ENCODE data around the gene FEM1A. TPM values are rescaled to one million over a fixed set of nuclear protein-coding genes. Genes with fewer than 3 reads are reported as not detected.
"Not testable (repeated sequence)": the region's sequence is repeated elsewhere in the genome, so short reads cannot be mapped to it uniquely, and the experiment has no call there.

Gene FEM1A
- total RNA-seq, 2 experiments from 2014 or later: 9.2 to 9.3 TPM

GRCh38 chr19:4843647-4843965, 52.1 kb downstream of the FEM1A start:
- CTCF ChIA-PET: interaction anchor here (0.7 to 14.2 kb wide), 6 partner anchors 8 to 206 kb away, joined by 3 to 395 read pairs (median 4); partner anchors contain the start of gene FEM1A

GRCh38 chr19:4844348-4845179, 53.0 kb downstream of the FEM1A start:
- no peak for DNase-seq
- POLR2A ChIA-PET: no interaction called here
- peaks cover 19% of the 10 kb centered on the region for H3K4me1 Mint-ChIP-seq (ENCODE audit: low read depth)
- H3K27me3 Mint-ChIP-seq: no peaks in the 10 kb centered on the region
- CTCF ChIA-PET: interaction anchor here (0.7 to 14.2 kb wide), 5 partner anchors 9 to 205 kb away, joined by 3 to 395 read pairs (median 3); partner anchors contain the start of gene FEM1A
- intact Hi-C loops (cut with micrococcal nuclease): no loop called here
- H3K36me3 Mint-ChIP-seq: peaks cover 16% of the 10 kb centered on the region
- H3K4me3 Mint-ChIP-seq: no peak overlapping the region
- H3K9me3 Mint-ChIP-seq: no peaks in the 10 kb centered on the region
- H3K27ac Mint-ChIP-seq: no peak overlapping the region

More at GRCh38 chr19:4843647-4843965, 52.1 kb downstream of the FEM1A start:
- H3K27ac Mint-ChIP-seq: no peak overlapping the region
- H3K4me1 Mint-ChIP-seq (ENCODE audit: low read depth): peaks cover 19% of the 10 kb centered on the region
- H3K9me3 Mint-ChIP-seq: no peaks in the 10 kb centered on the region
- no peak overlapping the region for H3K4me3 Mint-ChIP-seq
- intact Hi-C loops (cut with micrococcal nuclease): no loop called here
- POLR2A ChIA-PET: interaction anchor here (0.6 kb wide), 1 partner anchor 1392 kb away, joined by 4 read pairs; no protein-coding TSS in a partner anchor
- H3K27me3 Mint-ChIP-seq: no peaks in the 10 kb centered on the region
- no peak for DNase-seq
- peaks cover 22% of the 10 kb centered on the region for H3K36me3 Mint-ChIP-seq

- intact Hi-C loops (cut with micrococcal nuclease); H3K27me3 Mint-ChIP-seq; H3K4me1 Mint-ChIP-seq (ENCODE audit: low read depth); H3K4me3 Mint-ChIP-seq; H3K9me3 Mint-ChIP-seq; H3K27ac Mint-ChIP-seq; POLR2A ChIA-PET; DNase-seq: not testable (repeated sequence)
- CTCF ChIA-PET: interaction anchor here (14.2 kb wide), 1 partner anchor 36 kb away, joined by 395 read pairs; no protein-coding TSS in a partner anchor
- peaks cover 10% of the 10 kb centered on the region for H3K36me3 Mint-ChIP-seq
Observed at GRCh38 chr19:4845975-4846374, 54.4 kb downstream of the FEM1A start.

GRCh38 chr19:4847190-4847973, 55.8 kb downstream of the FEM1A start:
- Mint-ChIP-seq H3K27me3 (no peaks in the 10 kb centered on the region), H3K9me3 (no peaks in the 10 kb centered on the region), H3K36me3 (peaks cover 14% of the 10 kb centered on the region), H3K4me3 (no peak overlapping the region), H3K27ac (no peak overlapping the region), H3K4me1 (ENCODE audit: low read depth) (peaks cover 2% of the 10 kb centered on the region)
- intact Hi-C loops (cut with micrococcal nuclease): no loop called here
- ChIA-PET CTCF (interaction anchor here (14.2 kb wide), 1 partner anchor 37 kb away, joined by 395 read pairs; no protein-coding TSS in a partner anchor), POLR2A (no interaction called here)
- DNase-seq: no peak

GRCh38 chr19:4849019-4849418, 57.5 kb downstream of the FEM1A start:
- no peaks in the 10 kb centered on the region for H3K9me3 Mint-ChIP-seq
- ChIA-PET CTCF (interaction anchor here (0.6 to 14.2 kb wide), 5 partner anchors 23 to 182 kb away, joined by 3 to 395 read pairs (median 3); no protein-coding TSS in a partner anchor), POLR2A (no interaction called here)
- H3K27me3 Mint-ChIP-seq: no peaks in the 10 kb centered on the region
- H3K36me3 Mint-ChIP-seq: peaks cover 8% of the 10 kb centered on the region
- no peak overlapping the region for H3K27ac Mint-ChIP-seq
- intact Hi-C loops (cut with micrococcal nuclease): no loop called here
- no peak for DNase-seq
- H3K4me3 Mint-ChIP-seq: no peak overlapping the region
- H3K4me1 Mint-ChIP-seq (ENCODE audit: low read depth): peaks cover 2% of the 10 kb centered on the region

Small RNA genes within 50 kb of the gene (microRNA-seq; reads per million reads assigned to microRNA genes)
- 3.5 reads per million for gene MIR7-3 (ENCODE audit: borderline microRNAs expressed, borderline number of aligned reads, borderline replicate concordance)

Other genes with a start within 250 kb of the FEM1A start
- under 1 TPM in 1 of 2 experiments, not detected in 1; 0.19 TPM for gene SEMA6B, start 232.1 kb upstream of the FEM1A start, total RNA-seq
- 10 to 100 TPM; 17.2 to 17.4 TPM for gene TNFAIP8L1, start 152.2 kb upstream of the FEM1A start, total RNA-seq
- gene MYDGF, start 121.4 kb upstream of the FEM1A start, total RNA-seq: 10 to 100 TPM; 72.9 to 74.7 TPM
- gene DPP9, start 67.9 kb upstream of the FEM1A start, total RNA-seq: 10 to 100 TPM; 54.8 to 57.5 TPM
- 10 to 100 TPM; 24.0 to 25.4 TPM for gene TICAM1, start 40.0 kb downstream of the FEM1A start, total RNA-seq
- gene PLIN3, start 75.9 kb downstream of the FEM1A start, total RNA-seq: 10 to 100 TPM; 36.6 to 37.7 TPM
- under 1 TPM in 1 of 2 experiments, not detected in 1; 0.12 TPM for gene ARRDC5, start 111.2 kb downstream of the FEM1A start, total RNA-seq
- 100 to 1,000 TPM; 118 to 119 TPM for gene UHRF1, start 117.8 kb downstream of the FEM1A start, total RNA-seq
- 10 to 100 TPM; 19.2 to 20.6 TPM for gene KDM4B, start 177.4 kb downstream of the FEM1A start, total RNA-seq

Measured in activated CD4-positive, alpha-beta memory T cell treated with anti-CD3 and anti-CD28 coated beads for 36 hours (primary cell).